NCI-H510A treated with DMSO at 0.1 percent for 48 hours (cell line): ENCODE data around the gene ZDHHC11.
"Not testable (repeated sequence)": the region's sequence is repeated elsewhere in the genome, so short reads cannot be mapped to it uniquely, and the experiment has no call there.

Experiments
- DNase-seq: peaks from one replicate; lab custom pipeline; 2025; lab: John Stamatoyannopoulos, UW

ZDHHC11 gene

DNA sequence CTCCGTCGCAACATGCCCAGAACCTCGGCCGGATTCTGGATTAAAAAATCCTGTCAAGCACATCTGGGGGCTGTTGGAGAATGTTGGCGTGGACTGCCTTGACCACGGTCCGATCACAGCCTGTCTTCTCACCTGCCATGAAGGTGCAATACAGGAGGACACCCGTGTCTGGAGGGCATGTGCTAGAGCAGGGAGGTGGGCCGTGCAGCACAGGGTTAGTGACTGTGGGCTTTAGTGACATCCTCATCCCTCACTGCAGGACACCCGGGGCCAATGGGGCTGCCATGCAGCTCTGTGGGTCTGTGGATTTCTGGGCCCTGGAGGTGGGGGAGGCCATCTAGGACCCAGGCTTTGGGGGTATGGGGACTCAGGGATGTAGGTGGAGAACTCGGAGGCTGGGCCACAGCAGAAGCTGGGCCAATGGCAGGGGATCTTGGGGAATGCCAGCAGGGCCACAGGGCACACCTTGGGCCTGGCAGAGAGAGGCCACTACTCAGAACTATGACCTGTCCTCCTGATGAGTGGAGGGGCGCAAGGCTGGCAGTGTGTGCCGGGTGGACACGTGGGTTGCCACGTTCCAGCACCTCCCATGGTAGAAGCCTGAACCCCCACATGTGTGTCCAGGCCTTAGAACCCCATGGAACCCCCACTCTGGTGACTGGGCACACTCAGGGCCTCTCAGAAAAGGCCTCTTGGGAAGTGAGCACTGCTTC is 89.6 kb downstream of the ZDHHC11 start:
- DNase-seq: no peak

DNA sequence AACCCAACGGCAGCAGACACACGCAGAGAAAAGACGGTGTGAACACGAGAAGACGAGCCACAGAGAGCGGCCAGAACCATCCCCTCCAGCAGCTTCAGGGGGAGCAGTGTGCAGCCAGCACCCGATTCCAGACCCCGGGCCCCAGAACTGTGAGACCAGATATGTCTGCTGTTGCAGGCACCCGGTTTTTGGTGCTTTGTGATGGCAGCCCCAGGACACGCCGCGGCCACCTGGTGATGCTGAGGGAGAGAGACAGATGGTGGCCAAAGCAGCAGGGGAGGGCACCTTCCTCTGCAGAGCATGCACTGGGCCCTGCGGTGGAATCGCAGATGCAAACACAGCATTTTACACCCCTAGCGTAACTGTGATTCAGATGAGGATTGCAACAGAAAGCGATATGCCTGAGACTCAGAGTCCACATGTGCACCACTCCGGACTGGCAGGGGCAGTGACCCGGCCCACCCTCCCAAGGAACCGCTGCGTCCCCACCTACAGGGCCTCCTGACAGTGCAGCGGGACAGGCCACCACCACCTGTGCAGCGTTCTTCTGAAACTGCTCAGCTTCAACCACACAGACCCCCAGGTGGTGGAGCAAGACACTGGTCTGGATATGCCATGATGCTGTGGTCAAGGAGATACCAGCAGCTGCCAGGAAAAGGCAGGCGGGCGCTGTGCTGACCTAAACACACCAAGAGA is 90.3 kb downstream of the ZDHHC11 start:
- DNase-seq: no peak

DNA sequence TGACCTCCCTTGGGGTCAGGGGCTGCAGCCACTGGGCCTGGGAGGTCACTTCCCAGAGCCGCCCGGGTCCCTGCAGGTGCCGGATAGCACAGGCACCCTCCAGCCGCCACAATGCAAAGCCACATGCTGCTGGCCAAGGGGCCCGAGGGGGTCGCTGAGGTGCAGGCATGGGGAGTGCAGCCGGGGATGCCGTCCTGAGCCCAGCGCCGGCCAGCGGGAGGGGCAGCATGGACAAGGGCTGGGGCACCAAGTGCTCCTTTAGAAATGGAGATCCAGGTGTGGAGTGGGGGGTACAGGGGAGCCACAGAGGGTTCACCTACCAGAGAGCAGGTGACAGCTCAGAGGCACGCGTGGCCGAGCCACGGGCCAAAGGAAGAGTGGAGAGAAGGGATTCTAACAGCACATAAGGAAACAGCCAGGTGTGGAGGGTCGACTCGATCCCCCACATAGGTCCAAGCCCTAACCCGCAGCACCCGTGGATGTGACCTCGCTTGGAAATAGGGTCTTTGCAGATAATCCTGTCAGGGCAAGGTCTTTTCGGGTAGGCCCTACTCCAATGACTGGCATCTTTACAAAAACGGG is 90.9 kb downstream of the ZDHHC11 start:
- DNase-seq: no peak

DNA sequence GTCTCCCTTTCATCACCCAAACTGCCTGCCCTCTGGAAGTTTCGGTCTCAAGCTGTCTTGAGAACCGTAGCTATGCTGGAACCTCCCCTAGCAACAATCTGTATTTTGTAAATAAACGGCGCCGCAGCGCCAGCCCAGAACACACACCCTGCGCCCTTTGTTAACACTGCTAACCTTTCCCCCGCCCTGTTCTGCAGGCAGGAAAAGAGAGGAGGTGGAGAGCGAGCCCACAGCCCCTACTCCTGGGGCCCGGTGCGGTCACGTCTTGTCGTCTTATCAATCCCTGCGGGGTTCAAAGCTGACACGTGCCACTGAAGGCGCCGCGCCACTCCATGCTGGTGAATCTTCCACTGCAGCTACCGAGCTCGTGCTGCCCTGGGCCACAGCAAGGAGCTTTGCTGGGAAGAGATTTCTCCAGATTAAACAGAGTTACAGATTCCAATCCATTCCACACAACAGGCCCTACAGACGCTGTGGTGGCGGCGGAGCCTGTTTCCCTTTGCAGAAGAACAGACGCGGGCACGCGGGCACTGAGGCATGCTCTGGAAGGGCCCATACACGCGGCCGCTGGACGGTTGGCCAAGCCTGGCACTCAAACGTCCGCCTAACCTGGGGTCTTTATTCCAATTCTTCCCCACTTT is 91.6 kb downstream of the ZDHHC11 start:
- peak; percentile 99 for DNase-seq

DNA sequence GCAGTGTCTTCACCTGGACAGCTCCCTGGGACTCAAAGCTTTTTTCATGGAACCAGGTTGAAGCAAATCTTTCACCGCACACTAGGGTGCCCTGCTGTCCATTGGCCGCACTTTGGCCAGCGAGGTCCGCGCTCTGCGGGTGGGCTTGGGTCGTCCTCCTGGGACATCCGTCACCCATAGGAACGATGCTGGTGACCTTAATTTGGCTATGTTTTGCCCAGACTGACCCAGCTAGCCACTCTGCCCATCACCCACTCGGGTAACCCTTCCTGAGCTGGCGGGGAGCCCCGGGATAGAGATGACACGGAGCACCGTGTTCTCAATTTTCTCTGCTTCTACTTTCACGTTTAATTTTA is 92.1 kb downstream of the ZDHHC11 start:
- no peak for DNase-seq

DNA sequence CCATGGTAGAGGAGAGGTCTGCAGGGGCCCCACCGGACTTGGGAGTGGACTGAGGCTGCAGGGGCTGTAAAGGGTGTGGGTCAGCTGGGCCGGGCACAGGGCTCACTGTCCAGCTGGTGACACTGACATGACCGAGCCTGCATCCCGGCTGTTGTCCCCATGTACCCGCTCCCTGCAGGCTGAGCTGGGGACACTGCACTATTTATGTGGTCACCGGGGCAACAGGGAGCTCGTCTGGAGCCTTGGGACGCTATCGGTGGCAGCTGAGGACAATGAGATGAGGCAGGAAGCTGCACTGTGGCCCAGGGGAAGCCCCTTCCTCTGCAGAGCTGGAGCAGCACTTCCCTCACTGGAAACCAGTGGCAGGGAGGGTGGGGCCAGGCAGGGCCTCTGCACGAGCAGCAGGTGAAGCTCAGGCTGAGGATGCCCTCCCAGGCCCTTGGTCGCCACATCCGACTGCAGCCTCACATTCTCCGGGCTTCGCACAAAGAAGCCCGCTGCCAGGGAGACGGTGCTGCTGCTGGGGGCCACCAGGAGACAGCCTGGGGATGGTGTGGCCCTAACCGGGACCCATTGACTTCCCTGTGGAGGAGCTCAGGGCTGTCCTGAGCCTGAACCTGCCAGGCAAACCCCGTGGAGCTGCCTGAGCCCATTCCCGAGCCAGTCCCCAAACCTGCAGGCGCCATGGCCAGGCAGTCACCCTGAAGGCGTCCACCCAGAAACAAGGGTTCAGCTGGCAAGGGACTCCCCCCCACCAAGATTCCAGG is 92.7 kb downstream of the ZDHHC11 start:
- DNase-seq: peak; percentile 74

DNA sequence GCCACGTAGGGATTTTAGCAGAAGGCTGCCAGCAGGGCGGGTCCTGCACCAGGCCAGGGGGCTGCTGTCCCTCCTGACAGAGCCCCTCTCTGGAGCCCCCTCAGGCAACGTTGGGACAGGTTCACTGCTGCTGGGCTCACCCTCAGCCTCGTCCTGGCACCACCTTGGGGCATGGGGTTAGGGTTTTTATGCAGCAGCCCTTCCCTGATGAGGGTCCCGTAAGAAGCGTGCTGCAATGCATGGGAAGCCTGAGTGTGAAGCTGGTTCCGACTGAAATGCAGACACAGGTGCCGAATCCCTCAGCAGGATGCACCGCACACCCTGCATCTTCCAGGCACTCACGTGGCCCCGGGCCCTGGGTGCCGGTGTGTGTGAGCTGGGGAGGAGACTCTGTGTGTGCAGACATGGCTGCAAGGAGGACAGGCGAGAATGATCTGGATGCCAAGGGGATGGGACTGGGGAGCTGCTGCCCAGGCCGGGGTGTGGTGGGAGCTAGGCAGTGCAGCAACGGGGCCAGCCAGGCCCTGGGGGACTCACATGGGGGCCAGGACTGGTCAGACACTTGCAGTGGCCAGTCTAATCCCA is 93.3 kb downstream of the ZDHHC11 start:
- DNase-seq: no peak

DNA sequence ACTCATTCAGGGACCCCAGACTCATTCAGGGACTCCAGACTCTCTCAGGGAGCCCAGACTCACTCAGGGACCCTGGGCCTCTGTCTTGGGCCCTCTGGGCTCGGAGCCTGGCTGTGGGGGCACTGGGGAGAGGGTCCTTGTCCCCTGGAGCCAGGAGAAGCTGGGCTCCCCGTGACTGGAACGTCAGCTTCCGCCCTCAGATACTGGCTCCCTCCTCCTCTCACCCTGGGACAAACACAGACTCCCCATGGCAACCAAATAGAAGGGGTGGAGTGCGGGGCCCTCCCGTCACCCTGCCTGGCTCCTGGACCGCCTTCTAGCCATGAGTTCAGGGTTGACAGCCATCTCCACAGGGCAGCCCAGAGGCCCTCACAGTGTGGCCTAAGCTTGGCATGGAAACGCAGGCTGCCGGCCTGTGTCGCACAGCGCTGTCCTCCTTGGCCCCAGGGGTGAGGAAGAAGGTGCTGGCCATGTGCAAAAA is 93.9 kb downstream of the ZDHHC11 start:
- no peak for DNase-seq

DNA sequence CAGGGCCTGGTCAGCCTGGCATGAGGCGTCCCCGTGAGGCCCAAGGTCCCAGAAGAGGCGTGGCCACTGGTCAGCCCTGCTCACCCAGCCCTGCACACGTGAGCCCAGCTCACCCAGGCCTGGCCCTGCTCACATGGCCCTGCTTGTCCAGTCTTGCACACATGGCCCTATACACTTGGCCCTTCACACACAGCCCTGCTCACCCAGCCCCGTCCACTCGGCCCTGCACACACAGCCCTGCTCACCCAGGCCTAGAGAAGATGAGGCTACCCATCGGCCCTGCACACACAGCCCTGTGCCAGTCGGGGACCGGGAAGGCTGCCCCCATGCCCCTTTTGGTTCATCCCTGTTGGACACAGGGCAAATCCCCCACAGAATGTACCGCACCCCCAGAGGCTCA is 94.6 kb downstream of the ZDHHC11 start:
- DNase-seq: no peak

DNA sequence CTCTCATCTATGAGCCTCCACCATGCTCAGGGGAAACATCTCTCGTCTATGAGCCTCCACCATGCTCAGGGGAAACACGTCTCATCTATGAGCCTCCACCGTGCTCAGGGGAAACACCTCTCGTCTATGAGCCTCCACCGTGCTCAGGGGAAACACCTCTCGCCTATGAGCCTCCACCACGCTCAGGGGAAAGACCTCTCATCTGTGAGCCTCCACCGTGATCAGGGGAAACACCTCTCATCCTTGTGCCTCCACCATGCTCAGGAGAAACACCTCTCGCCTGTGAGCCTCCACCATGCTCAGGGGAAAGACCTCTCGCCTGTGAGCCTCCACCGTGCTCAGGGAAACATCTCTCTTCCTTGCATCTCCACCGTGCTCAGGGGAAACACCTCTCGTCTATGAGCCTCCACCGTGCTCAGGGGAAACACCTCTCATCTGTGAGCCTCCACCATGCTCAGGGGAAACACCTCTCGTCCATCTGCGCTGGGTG is 96.6 kb downstream of the ZDHHC11 start:
- not testable (repeated sequence) for DNase-seq

DNA sequence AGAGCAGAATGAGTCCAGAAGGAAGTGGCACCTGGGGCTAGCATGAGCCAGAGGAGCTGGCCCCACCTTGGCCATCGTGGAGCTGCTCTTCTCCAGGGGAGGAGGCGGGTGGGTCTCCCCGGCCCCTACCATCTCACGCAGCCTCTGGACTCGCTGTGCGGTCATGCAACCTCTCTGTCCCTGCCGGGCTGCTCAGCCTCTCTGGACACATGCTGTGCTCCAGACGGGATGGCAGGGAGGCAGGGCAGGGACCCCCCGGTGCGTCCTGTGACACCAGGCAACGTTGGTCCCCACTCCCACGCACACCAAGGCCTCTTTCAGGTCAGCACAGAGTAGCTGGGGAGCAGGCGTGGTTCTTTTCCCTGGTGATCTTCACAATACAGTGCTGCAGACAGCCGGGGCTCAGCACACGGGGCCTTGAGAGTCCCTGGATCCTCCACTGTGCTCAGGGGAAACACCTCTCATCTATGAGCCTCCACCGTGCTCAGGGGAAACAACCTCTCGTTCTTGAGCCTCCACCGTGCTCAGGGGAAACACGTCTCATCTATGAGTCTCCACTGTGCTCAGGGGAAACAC is 97.1 kb downstream of the ZDHHC11 start:
- not testable (repeated sequence) for DNase-seq

DNA sequence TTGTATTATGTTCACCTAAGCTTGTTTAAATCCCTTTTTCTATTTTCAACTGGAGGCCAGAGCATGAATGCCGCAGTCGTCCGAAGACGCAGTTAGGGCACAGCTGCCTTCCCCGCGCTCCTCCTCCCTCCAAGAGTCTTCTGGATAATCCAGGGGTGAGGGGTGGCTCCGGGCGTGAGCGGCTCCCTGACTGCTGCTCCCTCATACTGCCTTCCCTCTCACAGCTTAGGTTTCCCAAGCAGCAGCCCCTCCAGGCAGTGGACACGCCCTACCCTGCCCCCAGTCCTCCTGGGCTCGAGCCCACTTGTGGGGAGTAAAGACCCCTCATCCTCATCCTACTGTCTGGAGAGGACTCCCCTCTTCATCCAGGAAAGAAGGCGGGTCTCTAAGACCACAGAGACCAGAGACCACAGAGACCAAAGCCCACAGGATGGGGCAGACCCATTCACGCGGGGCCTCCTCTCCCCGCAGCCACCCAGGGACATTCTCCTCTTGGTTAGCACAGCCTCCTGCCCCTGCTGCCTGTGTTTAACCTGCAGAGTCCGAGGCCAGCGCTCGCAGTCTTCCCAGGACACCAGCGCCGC is 98.2 kb downstream of the ZDHHC11 start:
- not testable (repeated sequence) for DNase-seq

DNA sequence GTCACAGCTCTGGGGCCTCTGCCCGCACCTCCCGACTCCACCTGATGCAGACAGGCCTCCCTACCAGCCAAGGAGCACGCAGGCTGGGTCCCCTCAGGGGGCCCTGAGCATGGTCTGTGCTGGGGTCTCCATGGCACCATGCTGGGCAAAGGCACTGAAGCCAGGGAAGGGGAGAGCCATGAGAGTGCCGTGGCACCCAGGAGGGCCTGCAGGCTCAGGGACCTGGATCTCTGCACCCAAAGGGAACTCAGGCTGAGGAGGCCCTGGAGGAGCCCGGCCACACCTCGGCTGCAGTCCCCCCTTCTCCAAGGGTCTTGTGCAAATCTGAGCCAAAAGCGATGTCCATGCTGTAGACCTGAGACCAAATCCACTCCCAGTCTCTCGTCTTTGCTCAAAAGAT is 98.8 kb downstream of the ZDHHC11 start:
- DNase-seq: not testable (repeated sequence)

DNA sequence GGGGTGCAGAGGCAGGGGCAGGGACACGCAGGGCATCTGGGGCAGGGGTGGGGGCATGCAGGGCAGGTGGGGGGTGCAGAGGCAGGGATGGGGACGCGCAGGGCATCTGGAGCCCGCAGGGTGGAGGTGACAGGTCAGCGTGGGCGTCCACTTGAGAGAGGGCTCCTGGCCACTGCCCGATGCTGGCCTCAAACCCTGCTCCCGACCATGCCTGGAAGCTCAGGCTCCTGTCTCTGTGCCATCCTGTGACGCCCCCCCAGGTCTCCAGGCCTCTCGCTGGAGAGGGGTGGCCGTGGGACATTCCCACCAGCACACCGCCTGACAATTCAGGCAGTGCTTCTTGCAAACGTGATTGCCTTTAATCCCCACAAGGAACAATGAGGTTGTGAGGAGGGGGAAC is 99.3 kb downstream of the ZDHHC11 start:
- no peak for DNase-seq

DNA sequence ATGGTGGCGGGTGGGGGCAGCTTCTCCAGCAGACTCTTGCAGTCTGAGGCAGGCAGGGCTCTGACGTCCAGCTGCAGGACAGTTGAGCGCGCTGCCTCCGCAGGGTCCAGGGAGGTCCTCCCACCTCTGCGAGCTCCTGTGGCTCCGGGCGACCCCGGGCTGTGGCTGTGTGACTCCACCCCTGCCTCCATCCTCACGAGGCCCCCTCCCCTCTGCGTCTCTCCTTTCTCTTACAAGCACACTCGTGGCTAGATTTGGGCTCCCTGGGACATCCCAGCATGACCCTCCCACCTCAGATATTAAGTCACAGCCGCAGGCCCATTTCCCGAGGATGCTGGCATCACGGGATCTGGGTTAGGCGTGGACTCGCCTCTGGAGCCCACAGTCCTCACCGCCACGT is 100.6 kb downstream of the ZDHHC11 start:
- not testable (repeated sequence) for DNase-seq

DNA sequence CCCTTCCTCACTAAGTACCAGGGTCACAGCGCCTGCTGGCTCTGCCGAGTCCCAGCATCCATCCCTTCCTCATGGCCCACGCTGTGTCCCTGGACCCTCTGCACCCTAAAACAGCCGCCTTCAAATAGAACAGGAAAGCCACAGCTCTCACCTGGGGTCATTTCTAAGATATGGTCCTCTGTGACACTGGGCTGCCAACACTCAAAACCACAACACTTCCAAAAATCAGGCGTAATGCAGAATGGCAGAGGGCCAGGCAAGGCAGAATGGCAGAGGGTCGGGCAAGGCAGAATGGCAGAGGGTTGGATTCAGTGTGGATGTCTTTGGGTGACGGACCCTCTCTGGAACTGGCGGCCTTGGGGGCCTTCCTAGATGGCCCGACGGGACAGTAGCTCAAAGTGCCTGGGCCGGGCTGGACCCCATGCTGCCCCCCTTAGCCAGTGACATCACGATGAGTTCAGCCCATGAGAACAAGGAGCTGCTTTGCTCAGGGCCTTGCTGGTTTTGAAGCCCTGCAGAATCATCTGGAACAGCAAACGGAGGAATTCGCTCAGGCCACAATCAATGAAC is 101.6 kb downstream of the ZDHHC11 start:
- no peak for DNase-seq

DNA sequence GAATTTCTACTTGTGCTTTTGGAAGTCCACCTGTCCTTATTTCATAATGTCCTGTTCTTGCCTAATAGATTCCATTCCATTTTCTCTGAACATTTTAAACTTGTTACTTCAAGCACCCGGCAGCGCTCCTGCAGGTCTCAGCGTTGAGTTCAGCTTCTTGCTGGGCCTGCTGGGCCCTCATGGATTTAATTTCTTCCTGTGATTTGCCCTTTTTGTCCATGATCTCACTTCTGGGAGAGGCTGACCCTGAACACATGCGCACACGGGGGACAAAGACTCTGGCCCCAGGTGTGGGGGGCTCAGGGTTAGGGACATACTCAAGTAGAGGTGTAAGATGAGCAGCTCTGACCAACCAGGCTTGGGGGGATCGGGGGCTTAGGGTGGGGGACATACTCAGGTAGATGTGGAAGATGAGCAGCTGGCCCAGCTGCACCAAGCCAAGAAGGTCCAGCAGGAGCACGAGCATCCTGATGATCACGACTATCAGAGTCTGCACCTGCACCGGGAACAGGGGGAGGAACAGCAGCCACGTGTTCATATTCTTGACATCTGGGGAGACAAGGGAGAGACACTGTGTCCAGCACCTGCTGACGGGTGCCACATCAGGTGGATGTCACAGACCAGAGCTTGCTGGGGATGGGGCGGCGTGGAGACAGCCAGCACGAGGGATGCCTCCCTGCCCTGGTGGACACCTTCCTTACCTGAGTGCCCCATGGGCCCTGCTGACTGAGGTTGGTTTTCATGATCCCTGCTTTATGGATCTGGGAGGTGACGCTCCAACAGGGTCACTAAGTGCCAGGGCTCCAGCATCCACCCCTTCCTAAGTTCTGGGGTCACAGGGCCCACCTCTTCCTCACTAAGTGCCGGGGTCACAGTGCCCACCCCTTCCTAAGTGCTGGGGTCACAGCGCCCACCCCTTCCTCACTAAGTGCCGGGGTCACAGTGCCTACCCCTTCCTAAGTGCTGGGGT is 102.5 kb downstream of the ZDHHC11 start:
- DNase-seq: not testable (repeated sequence)

DNA sequence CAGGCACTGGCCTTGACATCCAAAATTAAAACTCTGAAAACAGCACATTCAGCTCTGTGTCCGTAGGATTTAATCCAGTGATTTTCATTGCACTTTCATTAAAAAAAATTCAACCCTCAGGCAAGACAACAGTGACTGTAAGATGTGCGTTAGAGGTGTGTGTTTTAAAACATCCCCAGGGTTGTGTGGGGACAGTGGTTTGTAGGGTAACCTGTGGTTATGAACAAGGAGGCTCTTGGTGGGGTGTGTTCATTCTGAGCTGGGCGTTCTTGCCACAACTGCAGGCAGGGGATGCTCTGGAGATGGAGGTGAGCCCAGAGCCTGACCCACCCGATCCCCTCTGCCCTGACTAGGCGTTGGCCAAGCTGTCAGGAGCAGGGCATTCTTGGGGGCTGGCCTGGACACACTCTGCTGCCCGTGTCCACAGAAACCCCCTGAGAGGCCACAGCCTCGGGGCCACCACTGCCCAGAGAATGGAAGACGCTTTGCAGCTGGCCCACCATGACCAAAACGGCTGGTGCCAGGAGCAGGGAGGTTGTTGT is 103.4 kb downstream of the ZDHHC11 start:
- DNase-seq: not testable (repeated sequence)

DNA sequence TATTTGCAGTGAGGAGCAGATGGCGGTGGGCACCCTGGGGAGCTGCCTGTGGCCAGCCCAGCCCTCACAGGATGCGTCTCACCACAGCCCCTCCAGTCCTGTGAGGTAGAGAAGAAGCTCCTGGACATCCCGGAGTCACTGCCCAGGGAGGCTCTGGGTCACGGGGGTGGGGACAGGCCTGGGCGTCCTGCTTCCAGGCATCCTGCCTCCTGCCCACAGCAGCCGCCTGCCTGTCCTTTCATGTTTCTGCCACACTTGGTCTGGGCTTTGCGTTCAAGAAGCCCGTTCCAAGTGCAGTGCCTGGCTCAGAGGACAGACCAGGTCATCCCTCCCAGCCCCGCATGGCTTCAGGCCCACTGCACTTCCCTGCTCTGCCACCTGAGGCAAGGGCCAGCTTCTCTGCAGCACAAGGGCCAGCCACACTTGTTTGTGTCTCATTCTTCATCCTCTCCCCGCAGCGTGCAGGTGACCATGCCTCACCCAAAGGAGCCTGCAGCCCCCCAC is 104.5 kb downstream of the ZDHHC11 start:
- no peak for DNase-seq
